ENCODE measurements around the gene SNX14. TPM values are rescaled to one million over a fixed set of nuclear protein-coding genes. Genes with fewer than 3 reads are reported as not detected.

SNX14 gene
- total and polyA plus RNA-seq, 5 donors from 2014 or later = 46.1 to 63.2 (median 51.8) TPM

Other genes starting within 250 kb of the SNX14 start
- gene NT5E, start 143.8 kb downstream of the SNX14 start, total RNA-seq = 0.62 TPM
- gene NT5E, start 143.8 kb downstream of the SNX14 start, polyA plus RNA-seq = 10 to 100 TPM in 3 of 4 donors, 1 to 10 TPM in 1; 5.3 to 13.7 (median 11.3) TPM
- gene SYNCRIP, start 49.0 kb upstream of the SNX14 start, total RNA-seq = 82.3 TPM
- 10 to 100 TPM; 56.4 to 76.5 (median 71.0) TPM for gene SYNCRIP, start 49.0 kb upstream of the SNX14 start, polyA plus RNA-seq

Data from CD4-positive, CD25-positive, alpha-beta regulatory T cell (primary cell).